Mesothelial cell of epicardium (in vitro differentiated cells): ENCODE data around the gene HS2ST1. TPM values are rescaled to one million over a fixed set of nuclear protein-coding genes. Genes with fewer than 3 reads are reported as not detected.
A peak's percentile ranks its signal among the peaks of the same experiment; 100 is the strongest.

Source experiments
- DNase-seq, 2 experiments: peaks; one replicate each; pipeline ENCODE4 v3.0.0; 2021; ENCODE audit warnings: low spot score in 2 of 2; ENCODE audit not compliant: unreplicated experiment in 2 of 2
- H3K27ac Mint-ChIP-seq: 2 replicates; pipeline ENCODE4 v1.8.0; 2021; ENCODE audit warnings: mixed read lengths
- H3K27me3 Mint-ChIP-seq: 2 replicates; pipeline ENCODE4 v1.8.0; 2021; ENCODE audit warnings: low read depth, mixed read lengths
- H3K36me3 Mint-ChIP-seq: 2 replicates; pipeline ENCODE4 v1.8.0; 2021; ENCODE audit warnings: mixed read lengths
- H3K4me1 Mint-ChIP-seq: 2 replicates; pipeline ENCODE4 v1.8.0; 2021; ENCODE audit warnings: mixed read lengths
- H3K4me3 Mint-ChIP-seq: 2 replicates; pipeline ENCODE4 v1.8.0; 2021; ENCODE audit warnings: mild to moderate bottlenecking, moderate library complexity, mixed read lengths
- H3K9me3 Mint-ChIP-seq: 2 replicates; pipeline ENCODE4 v1.8.0; 2021; ENCODE audit warnings: mixed read lengths
- total RNA-seq: library from RNA; stranded (reverse); gene quantifications from 3 replicates; pipeline ENCODE4 v1.2.1, GENCODE V29; 2021
- TF ChIP-seq, protein P1 (sequence below): fragments of 200-600 bp; sonication (generic); IDR thresholded peaks from one replicate; pipeline ENCODE4 v1.5.0; 2021; ENCODE audit warnings: antibody characterized with exemption; ENCODE audit not compliant: unreplicated experiment

The HS2ST1 gene
- total RNA-seq, 1 donor from 2014 or later = 40.2 TPM

DNA sequence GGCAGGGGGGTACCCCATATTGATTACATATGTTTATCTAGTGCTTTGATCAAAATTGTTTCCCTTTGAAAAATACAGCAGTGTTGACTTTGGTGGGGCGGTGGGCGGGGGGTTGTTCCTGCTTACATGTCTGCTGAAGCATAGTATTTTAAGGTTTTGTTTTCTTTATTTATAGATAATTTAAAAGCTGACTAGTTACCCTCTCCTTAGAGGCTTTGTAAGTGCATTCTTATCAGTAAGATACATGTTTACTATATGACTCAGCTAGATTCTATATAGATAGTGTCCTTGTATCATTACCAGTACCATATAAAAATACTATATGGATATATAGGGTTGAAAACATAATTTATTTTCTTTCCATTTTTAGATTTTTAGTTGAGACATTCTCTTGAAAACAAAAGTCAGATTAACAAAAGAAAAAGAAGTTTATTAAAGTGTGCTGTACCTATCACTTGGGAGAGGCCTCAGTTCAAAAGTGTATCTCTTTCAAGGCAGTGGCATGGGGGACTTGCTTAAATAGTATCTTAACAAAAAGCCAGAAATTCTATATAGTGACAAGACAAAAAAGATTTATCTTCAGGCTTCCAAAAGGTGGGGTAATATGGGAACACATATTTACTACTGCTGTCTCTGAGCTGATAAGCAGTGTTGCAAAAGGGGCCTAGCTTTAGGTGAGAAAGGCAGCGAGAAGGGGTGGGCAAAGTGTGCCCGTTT, 79.0 kb downstream of the HS2ST1 start:
- no peaks in the 10 kb centered on the region for H3K27me3 Mint-ChIP-seq
- TF ChIP-seq, protein P1, sequence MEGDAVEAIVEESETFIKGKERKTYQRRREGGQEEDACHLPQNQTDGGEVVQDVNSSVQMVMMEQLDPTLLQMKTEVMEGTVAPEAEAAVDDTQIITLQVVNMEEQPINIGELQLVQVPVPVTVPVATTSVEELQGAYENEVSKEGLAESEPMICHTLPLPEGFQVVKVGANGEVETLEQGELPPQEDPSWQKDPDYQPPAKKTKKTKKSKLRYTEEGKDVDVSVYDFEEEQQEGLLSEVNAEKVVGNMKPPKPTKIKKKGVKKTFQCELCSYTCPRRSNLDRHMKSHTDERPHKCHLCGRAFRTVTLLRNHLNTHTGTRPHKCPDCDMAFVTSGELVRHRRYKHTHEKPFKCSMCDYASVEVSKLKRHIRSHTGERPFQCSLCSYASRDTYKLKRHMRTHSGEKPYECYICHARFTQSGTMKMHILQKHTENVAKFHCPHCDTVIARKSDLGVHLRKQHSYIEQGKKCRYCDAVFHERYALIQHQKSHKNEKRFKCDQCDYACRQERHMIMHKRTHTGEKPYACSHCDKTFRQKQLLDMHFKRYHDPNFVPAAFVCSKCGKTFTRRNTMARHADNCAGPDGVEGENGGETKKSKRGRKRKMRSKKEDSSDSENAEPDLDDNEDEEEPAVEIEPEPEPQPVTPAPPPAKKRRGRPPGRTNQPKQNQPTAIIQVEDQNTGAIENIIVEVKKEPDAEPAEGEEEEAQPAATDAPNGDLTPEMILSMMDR = no peak
- no peak overlapping the region for H3K4me3 Mint-ChIP-seq
- peaks cover 57% of the 10 kb centered on the region for H3K4me1 Mint-ChIP-seq
- H3K36me3 Mint-ChIP-seq = no peaks in the 10 kb centered on the region
- no peak for DNase-seq
- H3K27ac Mint-ChIP-seq = peak overlapping the region; percentile 97
- H3K9me3 Mint-ChIP-seq = peaks cover 3% of the 10 kb centered on the region

DNA sequence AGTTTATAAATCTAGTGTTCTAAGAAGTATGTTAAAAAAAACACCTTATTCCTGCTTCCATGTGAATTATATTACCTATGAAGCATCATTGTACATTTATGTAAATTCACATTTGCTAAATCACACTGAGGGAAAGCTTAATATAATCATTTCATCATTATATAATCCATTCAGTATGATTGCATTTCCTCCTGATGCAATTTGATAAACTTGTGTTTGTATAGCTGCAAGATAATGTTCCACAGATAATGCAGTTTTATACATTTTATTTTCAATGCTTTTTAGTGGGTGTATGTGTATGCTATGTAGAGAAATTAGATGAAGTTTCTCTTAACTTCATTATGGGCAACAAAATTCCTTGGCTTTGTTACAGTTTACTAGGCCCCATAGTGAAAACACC, 79.6 kb downstream of the HS2ST1 start:
- H3K27ac Mint-ChIP-seq = peak overlapping the region; percentile 97
- TF ChIP-seq, protein P1 = no peak
- H3K36me3 Mint-ChIP-seq = no peaks in the 10 kb centered on the region
- H3K27me3 Mint-ChIP-seq = no peaks in the 10 kb centered on the region
- no peak overlapping the region for H3K4me3 Mint-ChIP-seq
- H3K9me3 Mint-ChIP-seq = peaks cover 3% of the 10 kb centered on the region
- H3K4me1 Mint-ChIP-seq = peaks cover 57% of the 10 kb centered on the region
- no peak for DNase-seq

DNA sequence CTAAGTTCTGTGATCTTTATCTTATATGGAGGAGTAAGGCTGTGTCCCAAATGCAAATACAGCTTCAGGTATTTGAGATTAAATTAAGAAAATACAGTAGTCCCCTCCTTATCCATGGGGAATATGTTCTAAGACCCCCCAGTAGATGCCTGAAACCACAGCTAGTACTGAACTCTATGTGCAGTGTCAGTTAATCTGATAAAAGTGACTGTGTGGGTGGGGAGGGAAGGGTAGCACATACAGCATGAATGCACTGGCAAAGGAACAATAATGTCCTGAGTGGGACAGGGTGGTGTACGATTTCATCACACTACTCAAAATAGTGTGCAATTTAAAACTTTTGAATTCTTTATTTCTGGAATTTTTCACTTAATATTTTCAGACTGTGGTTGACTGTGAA, 83.1 kb downstream of the HS2ST1 start:
- Mint-ChIP-seq H3K9me3 (peaks cover under 1% of the 10 kb centered on the region), H3K4me3 (no peak overlapping the region), H3K27ac (peak overlapping the region; percentile 8), H3K4me1 (peaks cover 43% of the 10 kb centered on the region), H3K27me3 (no peaks in the 10 kb centered on the region), H3K36me3 (peaks cover under 1% of the 10 kb centered on the region)
- DNase-seq = no peak
- TF ChIP-seq, protein P1 = no peak

DNA sequence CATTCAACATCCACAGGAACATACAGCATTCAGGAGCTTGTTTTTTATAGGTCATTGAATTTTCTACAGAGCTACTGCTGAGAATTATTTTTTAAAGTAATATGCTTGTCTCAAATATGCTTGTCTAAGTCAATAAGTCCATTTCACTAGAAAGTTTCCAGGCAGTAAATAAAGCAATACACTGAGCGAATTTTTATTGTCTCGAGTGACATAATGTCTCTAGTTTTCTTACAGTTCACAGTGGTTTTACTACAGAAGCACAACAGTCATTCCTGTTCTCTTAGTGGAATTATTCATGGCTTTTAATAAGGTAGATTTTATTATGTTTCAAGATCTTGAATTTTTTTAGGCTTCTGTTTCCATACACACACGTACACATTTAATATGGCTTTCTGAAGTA, 83.8 kb downstream of the HS2ST1 start:
- H3K4me3 Mint-ChIP-seq = no peak overlapping the region

DNA sequence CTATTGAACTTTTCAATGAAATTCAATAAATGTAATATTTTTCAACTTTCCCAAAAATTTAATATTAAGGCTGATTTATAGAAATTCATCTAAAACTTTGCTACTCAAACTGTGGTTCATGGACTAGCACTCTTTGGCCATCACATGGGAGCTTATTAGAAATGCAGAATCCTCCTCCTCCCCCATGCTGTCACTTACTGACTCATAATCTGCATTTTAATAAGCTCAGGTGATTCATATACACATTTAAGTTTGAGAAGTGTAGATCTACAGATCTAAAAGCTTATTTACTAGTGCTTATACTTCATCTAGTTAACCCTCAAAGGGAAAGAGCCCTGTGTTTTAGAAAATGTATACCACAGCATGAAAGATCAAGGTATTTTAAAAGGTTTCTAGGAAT, 84.3 kb downstream of the HS2ST1 start:
- no peak for DNase-seq
- Mint-ChIP-seq H3K9me3 (peaks cover 7% of the 10 kb centered on the region), H3K4me1 (peaks cover 31% of the 10 kb centered on the region), H3K36me3 (peaks cover 5% of the 10 kb centered on the region), H3K27ac (no peak overlapping the region), H3K4me3 (no peak overlapping the region), H3K27me3 (no peaks in the 10 kb centered on the region)
- TF ChIP-seq, protein P1 = no peak

More for the DNA sequence above, 83.8 kb downstream of the HS2ST1 start:
- H3K9me3 Mint-ChIP-seq = peaks cover 7% of the 10 kb centered on the region
- peaks cover 35% of the 10 kb centered on the region for H3K4me1 Mint-ChIP-seq
- no peak for DNase-seq
- H3K27ac Mint-ChIP-seq = peak overlapping the region; percentile 16
- H3K27me3 Mint-ChIP-seq = no peaks in the 10 kb centered on the region
- peaks cover 5% of the 10 kb centered on the region for H3K36me3 Mint-ChIP-seq
- TF ChIP-seq, protein P1 = no peak

DNA sequence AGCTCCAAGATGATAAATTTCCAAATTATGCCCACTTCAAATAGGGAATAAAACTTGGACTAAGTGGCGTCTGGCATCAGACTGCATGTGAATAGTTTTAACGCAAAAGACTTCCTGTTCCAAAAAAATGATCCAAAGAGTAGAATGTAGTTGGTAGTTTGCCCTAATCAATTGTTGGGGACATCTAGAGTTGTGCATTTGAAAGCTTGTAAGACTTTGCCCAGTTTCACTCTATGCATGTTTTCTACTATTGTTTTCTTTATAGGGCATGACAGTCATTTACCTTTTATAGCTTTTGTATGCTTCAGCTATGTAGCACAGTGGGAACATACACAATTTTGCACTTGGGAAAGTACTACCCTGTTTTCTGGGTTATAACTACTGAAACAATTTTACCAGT, 86.0 kb downstream of the HS2ST1 start:
- H3K36me3 Mint-ChIP-seq = peaks cover 5% of the 10 kb centered on the region
- no peak overlapping the region for H3K4me3 Mint-ChIP-seq
- peaks cover 7% of the 10 kb centered on the region for H3K9me3 Mint-ChIP-seq
- H3K4me1 Mint-ChIP-seq = peaks cover 17% of the 10 kb centered on the region
- H3K27me3 Mint-ChIP-seq = no peaks in the 10 kb centered on the region
- H3K27ac Mint-ChIP-seq = no peak overlapping the region
- TF ChIP-seq, protein P1 = no peak
- no peak for DNase-seq
